Pulmonary artery endothelial cell (primary cell): ENCODE data around the gene DENND2D. TPM values are rescaled to one million over a fixed set of nuclear protein-coding genes. Genes with fewer than 3 reads are reported as not detected.
A peak's percentile ranks its signal among the peaks of the same experiment; 100 is the strongest.

ENCODE experiments used
- DNase-seq: peaks from one replicate; pipeline ENCODE4 v3.0.0-alpha.2; 2011; ENCODE audit warnings: low read depth, low spot score
- total RNA-seq: library from RNA; depleted of rRNA; stranded (reverse); fragments of >200 nt; gene quantifications from 2 replicates; pipeline ENCODE4 v1.2.3, GENCODE V29; 2014

The DENND2D gene
- total RNA-seq, 1 donor from 2014 or later = 0.86 TPM

DNA sequence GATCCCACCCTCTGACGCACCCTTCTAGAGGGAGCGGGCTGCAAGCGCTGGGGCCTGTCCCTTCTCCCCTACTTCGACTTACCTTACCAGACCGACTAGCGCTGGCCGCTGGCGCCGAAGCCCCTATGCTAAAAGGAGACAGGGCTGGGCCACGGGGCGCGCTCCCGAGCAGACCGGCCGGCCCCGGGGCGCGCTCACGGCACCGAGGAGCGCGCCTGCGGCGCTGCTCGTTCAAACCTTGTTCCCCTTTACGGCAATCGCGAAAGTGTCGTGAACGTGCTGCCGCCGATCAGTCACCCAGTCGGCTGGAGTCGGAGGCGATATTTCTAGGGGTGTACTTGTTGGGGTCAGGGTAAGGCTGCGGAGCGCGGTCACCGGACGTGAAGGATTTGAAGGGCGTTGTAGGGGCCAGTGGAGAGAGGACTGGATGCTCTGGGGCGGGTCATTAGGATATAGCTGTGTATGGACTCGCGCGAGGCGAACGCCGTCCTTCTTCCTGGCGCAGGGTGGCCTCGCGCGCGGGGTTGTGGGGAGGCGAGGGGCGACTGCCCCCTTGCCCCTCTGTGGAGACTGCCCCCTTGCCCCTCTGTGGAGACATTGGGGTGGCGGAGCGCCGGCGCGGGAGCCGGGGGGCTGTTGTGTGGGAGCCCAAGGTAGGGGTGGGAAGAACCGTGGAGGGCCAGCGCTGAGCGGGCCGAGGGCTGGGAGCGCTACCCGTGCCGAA is 60.3 kb downstream of the DENND2D start, which contains the start of the genes CEPT1 and DRAM2:
Gene CEPT1 (plus strand): TSS at position 268 of the 724 bp plus-strand sequence. CDS start 7,492 bp downstream, outside the sequence.
Gene DRAM2 (minus strand): TSS at position 138 of the 724 bp plus-strand sequence. CDS start 8,539 bp downstream, outside the sequence.
- DNase-seq = peak; percentile 85

DNA sequence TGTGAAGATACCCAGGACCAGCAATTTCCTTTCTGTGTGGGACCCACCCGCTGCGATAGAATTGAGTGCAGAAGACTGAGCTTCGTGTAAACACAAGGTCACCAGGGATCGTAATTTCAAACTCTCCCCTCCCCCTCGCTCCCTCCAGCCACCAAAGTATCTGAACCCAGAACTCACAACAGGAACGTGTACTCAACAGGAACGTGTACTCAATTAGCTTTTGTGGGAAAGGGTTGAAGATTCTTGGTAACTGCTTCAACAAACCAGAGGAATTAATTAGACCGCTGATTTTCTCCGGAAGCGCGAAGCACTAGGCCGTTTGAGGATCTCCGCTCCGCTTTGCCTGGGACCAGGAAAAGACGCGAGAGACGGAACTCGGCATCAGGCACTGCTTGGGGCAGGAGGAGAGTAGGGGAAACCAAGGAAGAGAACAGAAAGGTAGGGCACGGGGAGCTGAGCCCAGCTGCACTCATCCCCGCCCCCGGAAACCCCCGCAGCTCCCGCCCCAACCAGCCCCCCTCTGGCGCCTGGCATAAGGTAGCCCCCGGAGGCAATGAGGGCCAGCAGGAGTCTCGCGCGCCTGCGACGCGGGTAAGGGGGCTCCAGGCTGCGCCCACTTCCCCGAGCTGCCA is 61.0 kb downstream of the DENND2D start:
- no peak for DNase-seq

Other genes with a start within 250 kb of the DENND2D start
- gene LRIF1, start 236.7 kb downstream of the DENND2D start, total RNA-seq = 12.5 and 15.4 TPM in 2 replicates
- gene DRAM2, start 60.6 kb downstream of the DENND2D start, total RNA-seq = 25.5 and 66.1 TPM in 2 replicates
- gene CEPT1, start 60.4 kb downstream of the DENND2D start, total RNA-seq = 30.5 and 53.0 TPM in 2 replicates
- gene CHI3L2, start 27.1 kb upstream of the DENND2D start, total RNA-seq = not detected in 2 replicates
- gene CHIA, start 90.2 kb upstream of the DENND2D start, total RNA-seq = not detected in 2 replicates
- 0.25 and 0.33 TPM in 2 replicates for gene OVGP1, start 227.1 kb upstream of the DENND2D start, total RNA-seq
- 48.5 and 71.7 TPM in 2 replicates for gene WDR77, start 248.6 kb upstream of the DENND2D start, total RNA-seq
- gene ATP5PB, start 248.8 kb upstream of the DENND2D start, total RNA-seq = 284 and 475 TPM in 2 replicates